ENCODE results near the gene MRPL32. TPM values are rescaled to one million over a fixed set of nuclear protein-coding genes. Genes with fewer than 3 reads are reported as not detected.
A peak's percentile ranks its signal among the peaks of the same experiment; 100 is the strongest.

Gene MRPL32
- total and polyA plus RNA-seq, 2 of the 13 experiments (the other 11 are each of a cell fraction or from before 2014, with no cell fraction given) = 39.0 to 81.2 TPM

GRCh38 chr7:42932811-42933591 is 825 bp downstream of the MRPL32 start:
- peak overlapping the region; percentile 67 for H3K27ac ChIP-seq (ENCODE audit: extremely low read length, insufficient read depth, low read length)
- WGBS (ENCODE audit: low lambda C conversion rate) = 4% methylated on average over 17 of the region's 17 CpGs
- BruUV-seq (replicated peaks) = TSS peak; percentile 62
- peak overlapping the region; percentile 85 to 97 (median 94) for H3K4me3 ChIP-seq (replicated peaks in 1 of 3; ENCODE audit: insufficient read depth in 1 of 3, low read depth in 2 of 3, low read length in 3 of 3)
- ChIA-PET POLR2A (interaction anchor here (0.9 to 4.4 kb wide), 12 partner anchors 10 to 990 kb away, joined by 3 to 22 read pairs (median 4); partner anchors contain the start of genes C7orf25 and STK17A), CTCF (ENCODE audit: low intra/inter-chr PET ratio, low total read pairs) (no interaction called here)
- in situ Hi-C loops (cut with HindIII; ENCODE audit: extremely low pct_ligation_motif_present, low pct_unique_long_range_greater_than_20kb) = no loop called here
- ATAC-seq = peak; percentile 68
- no peaks in the 10 kb centered on the region; a peak in 1 of 5 replicates for H3K27me3 ChIP-seq (ENCODE audit: control insufficient read depth in 1 of 2, insufficient read depth in 2 of 2, low read length in 2 of 2)
- no peak for DNase-seq (ENCODE audit: low spot score)
- H3K9me3 ChIP-seq (ENCODE audit: low read length) = no peaks in the 10 kb centered on the region
- intact Hi-C loops (cut with micrococcal nuclease; ENCODE audit: unreplicated experiment) = loop anchor here (1.0 to 2.0 kb wide), 2 partner anchors 21 to 44 kb away; partner anchors contain the start of gene C7orf25
- peaks cover 20% of the 10 kb centered on the region for H4K20me1 ChIP-seq (ENCODE audit: insufficient read depth, low read length)
- H3K79me2 ChIP-seq (ENCODE audit: insufficient read depth, low read length) = peaks cover 61% of the 10 kb centered on the region
- no peak for FAIRE-seq
- peak overlapping the region; percentile 85 for H3K4me2 ChIP-seq (ENCODE audit: low read depth, low read length)
- H3K4me1 ChIP-seq (ENCODE audit: insufficient read depth, low read length) = peaks cover 48% of the 10 kb centered on the region
- TF ChIP-seq HNRNPK (IDR thresholded peaks at IDR 0.05; ENCODE audit: low read depth, low read length, poor library complexity, severe bottlenecking) (peak; percentile 92), ZNF543 (CRISPR knock-in tag; IDR thresholded peaks at IDR 0.05) (peak; percentile 10; the same call in 1 of the 2 replicates), ZNF710 (CRISPR knock-in tag; IDR thresholded peaks at IDR 0.05; ENCODE audit: borderline replicate concordance) (0 out of 2 replicates have a peak, but pooled peaks have one; percentile 31), TGIF2 (CRISPR knock-in tag; IDR thresholded peaks at IDR 0.05) (0 out of 2 replicates have a peak, but pooled peaks have one; percentile 9), DBP (CRISPR knock-in tag; IDR thresholded peaks at IDR 0.05; ENCODE audit: not compliant biosample characterization) (no peak), THRA (CRISPR knock-in tag; IDR thresholded peaks at IDR 0.05; ENCODE audit: borderline replicate concordance) (peak; percentile 57; the same call in 1 of the 2 replicates), SP5 (CRISPR knock-in tag; IDR thresholded peaks at IDR 0.05; ENCODE audit: borderline replicate concordance, low read depth) (no peak), MAFF (IDR thresholded peaks at IDR 0.05; ENCODE audit: low read depth, low read length) (no peak), ZFP62 (CRISPR knock-in tag; IDR thresholded peaks at IDR 0.05) (no peak), ELK4 (CRISPR knock-in tag; IDR thresholded peaks at IDR 0.05; ENCODE audit: borderline replicate concordance) (no peak), ZSCAN25 (CRISPR knock-in tag; IDR thresholded peaks at IDR 0.05) (peak; percentile 90), PCBP2 (optimal IDR thresholded peaks at IDR 0.05; ENCODE audit: low read depth, low read length, poor library complexity, severe bottlenecking) (peak; percentile 52)
- H2AFZ ChIP-seq (ENCODE audit: low read length) = no peak overlapping the region
- peak overlapping the region; percentile 91 for H3K9ac ChIP-seq (ENCODE audit: insufficient read depth, low read depth, low read length)
- H3K36me3 ChIP-seq (replicated peaks in 1 of 2; ENCODE audit: control insufficient read depth in 1 of 2, insufficient read depth in 2 of 2, low read length in 2 of 2) = peaks cover 5 to 25% of the 10 kb centered on the region in 2 experiments
